CD4-positive, alpha-beta memory T cell (primary cell): ENCODE results near the gene NFKBIA. TPM values are rescaled to one million over a fixed set of nuclear protein-coding genes. Genes with fewer than 3 reads are reported as not detected.
"Not testable (repeated sequence)": the region's sequence is repeated elsewhere in the genome, so short reads cannot be mapped to it uniquely, and the experiment has no call there.

Experiments
- CTCF ChIA-PET: fragments of 350-600 bp; sonication (Branson Sonifier 250); formaldehyde crosslinking; loops from one replicate; lab custom pipeline; 2021; ENCODE audit warnings: inconsistent platforms; ENCODE audit not compliant: partially characterized antibody; lab: Charles Lee
- POLR2A ChIA-PET: fragments of 350-600 bp; sonication (Branson Sonifier 250); formaldehyde crosslinking; loops from one replicate; lab custom pipeline; 2021; ENCODE audit not compliant: partially characterized antibody; lab: Charles Lee
- DNase-seq, 5 donors: peaks; one replicate each; pipeline versions ENCODE4 v3.0.0 to v3.0.0-alpha.2; 2020 to 2022; ENCODE audit warnings: mixed read lengths in 1 of 5
- H3K27ac ChIP-seq: one replicate; pipeline ENCODE4 v1.7.0; 2013; ENCODE audit warnings: low read depth, low read length
- H3K27me3 ChIP-seq: 2 replicates; pipeline ENCODE4 v1.7.0; 2013; ENCODE audit warnings: mild to moderate bottlenecking, low read length, moderate library complexity; ENCODE audit not compliant: insufficient read depth
- H3K36me3 ChIP-seq: 2 replicates; pipeline ENCODE4 v1.7.0; 2013; ENCODE audit warnings: mild to moderate bottlenecking, low read length, moderate library complexity; ENCODE audit not compliant: insufficient read depth
- H3K4me1 ChIP-seq: 2 replicates; pipeline ENCODE4 v1.7.0; 2013; ENCODE audit warnings: mild to moderate bottlenecking, low read length, moderate library complexity; ENCODE audit not compliant: insufficient read depth
- H3K4me3 ChIP-seq, 2 donors: one replicate each; pipeline ENCODE4 v1.7.0; 2013; ENCODE audit warnings: low read length in 2 of 2, mild to moderate bottlenecking in 1 of 2
- H3K9me3 ChIP-seq, 2 donors: one replicate each; pipeline ENCODE4 v1.7.0; 2013; ENCODE audit warnings: low read length in 2 of 2, control low read depth in 1 of 2; ENCODE audit not compliant: control insufficient read depth in 1 of 2
- H3K27ac Mint-ChIP-seq, 7 donors: one replicate each; pipeline ENCODE4 v1.8.0; 2020 to 2021; ENCODE audit warnings: mixed read lengths in 7 of 7, mild to moderate bottlenecking in 6 of 7, inconsistent platforms in 3 of 7, moderate library complexity in 3 of 7
- H3K27me3 Mint-ChIP-seq, 2 donors: one replicate each; pipeline ENCODE4 v1.8.0; 2020 to 2021; ENCODE audit warnings: mixed read lengths in 2 of 2
- H3K36me3 Mint-ChIP-seq, 2 donors: one replicate each; pipeline ENCODE4 v1.8.0; 2020 to 2021; ENCODE audit warnings: mixed read lengths in 2 of 2, inconsistent platforms in 1 of 2, mild to moderate bottlenecking in 1 of 2
- H3K4me1 Mint-ChIP-seq, 4 donors: one replicate each; pipeline ENCODE4 v1.8.0; 2020 to 2021; ENCODE audit warnings: mixed read lengths in 4 of 4, mild to moderate bottlenecking in 1 of 4
- H3K4me3 Mint-ChIP-seq, 8 donors: one replicate each; pipeline ENCODE4 v1.8.0; 2020 to 2021; ENCODE audit warnings: mixed read lengths in 8 of 8, mild to moderate bottlenecking in 7 of 8, moderate library complexity in 6 of 8, inconsistent platforms in 3 of 8
- H3K9me3 Mint-ChIP-seq, 8 donors: one replicate each; pipeline ENCODE4 v1.8.0; 2020 to 2021; ENCODE audit warnings: mixed read lengths in 8 of 8, mild to moderate bottlenecking in 5 of 8, inconsistent platforms in 3 of 8, moderate library complexity in 1 of 8
- intact Hi-C: fragments of 100-400 bp; cut with micrococcal nuclease; formaldehyde crosslinking; loops from one replicate; pipeline ENCODE4 v1.15.1; 2023
- polyA plus RNA-seq, 2 donors: library from polyadenylated mRNA; unstranded; fragments of 300-500 nt; fragmentation: Illumina TruSeq; gene quantifications; one replicate each; pipeline ENCODE4 v1.2.3, GENCODE V29; 2021
- total RNA-seq, 2 experiments: library from RNA; stranded (reverse); gene quantifications; one replicate each; pipeline ENCODE4 v1.2.3, GENCODE V29; 2021

Gene NFKBIA
- total and polyA plus RNA-seq, 4 experiments from 2014 or later = 119 to 833 (median 227) TPM

GRCh38 chr14:35365130-35366055 is 39.2 kb downstream of the NFKBIA start:
- no peak overlapping the region for H3K4me3 ChIP-seq
- ChIA-PET POLR2A (interaction anchor here (0.8 to 0.9 kb wide), 2 partner anchors 9 to 38 kb away, joined by 3 read pairs; no protein-coding TSS in a partner anchor), CTCF (interaction anchor here (1.1 kb wide), 1 partner anchor 10 kb away, joined by 4 read pairs; no protein-coding TSS in a partner anchor)
- H3K36me3 ChIP-seq = no peaks in the 10 kb centered on the region
- H3K9me3 Mint-ChIP-seq = peaks cover 0 to under 1% (median 0%) of the 10 kb centered on the region in 8 donors
- no peaks in the 10 kb centered on the region for H3K9me3 ChIP-seq
- H3K4me3 Mint-ChIP-seq = peak overlapping the region in 1 of 8 donors; percentile 5
- intact Hi-C loops = loop anchor here (5.0 kb wide), 1 partner anchor 37 kb away; the partner anchor contains the start of gene NFKBIA
- no peaks in the 10 kb centered on the region for H3K4me1 ChIP-seq
- peak overlapping the region in 3 of 7 donors; percentile 17 to 80 (median 70) for H3K27ac Mint-ChIP-seq
- H3K4me1 Mint-ChIP-seq = peaks cover 0 to 2% (median 0%) of the 10 kb centered on the region in 4 donors
- no peak for DNase-seq
- no peaks in the 10 kb centered on the region for H3K27me3 Mint-ChIP-seq
- no peak overlapping the region for H3K27ac ChIP-seq
- no peaks in the 10 kb centered on the region for H3K27me3 ChIP-seq
- H3K36me3 Mint-ChIP-seq = no peaks in the 10 kb centered on the region

DNA sequence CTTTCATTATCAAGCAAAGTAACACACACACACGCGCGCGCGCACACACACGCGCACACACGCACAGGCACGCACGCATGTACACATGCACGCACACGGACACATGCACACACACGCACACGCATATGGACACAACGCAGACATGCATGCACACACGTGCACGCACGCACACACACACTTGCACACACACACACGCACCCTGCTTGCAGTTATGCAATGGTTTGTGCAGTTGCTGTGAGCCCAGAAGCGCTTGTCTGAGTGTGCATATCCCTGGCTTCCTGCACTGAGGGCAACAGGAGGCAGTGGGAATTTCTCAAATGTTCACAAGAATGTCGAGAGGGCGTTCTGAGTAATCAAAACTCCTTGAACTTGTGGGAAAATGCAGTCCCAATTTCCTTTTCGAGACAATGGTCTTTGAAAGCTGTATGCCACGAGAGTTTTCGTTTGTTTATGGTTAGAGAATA is 41.6 kb downstream of the NFKBIA start:
- Mint-ChIP-seq H3K4me1 (peaks cover 0 to 2% (median 0%) of the 10 kb centered on the region in 4 donors), H3K27ac (no peak overlapping the region), H3K27me3 (no peaks in the 10 kb centered on the region), H3K9me3 (no peaks in the 10 kb centered on the region), H3K36me3 (no peaks in the 10 kb centered on the region), H3K4me3 (no peak overlapping the region)
- ChIA-PET POLR2A (no interaction called here), CTCF (interaction anchor here (1.5 kb wide), 1 partner anchor 133 kb away, joined by 4 read pairs; no protein-coding TSS in a partner anchor)
- Histone ChIP-seq H3K36me3 (no peaks in the 10 kb centered on the region), H3K4me1 (no peaks in the 10 kb centered on the region), H3K27ac (no peak overlapping the region), H3K4me3 (no peak overlapping the region), H3K9me3 (no peaks in the 10 kb centered on the region), H3K27me3 (no peaks in the 10 kb centered on the region)
- DNase-seq = no peak
- intact Hi-C loops = no loop called here

GRCh38 chr14:35362450-35362849 is 42.1 kb downstream of the NFKBIA start:
- no peaks in the 10 kb centered on the region for H3K27me3 Mint-ChIP-seq
- H3K9me3 Mint-ChIP-seq = no peaks in the 10 kb centered on the region
- H3K36me3 Mint-ChIP-seq = no peaks in the 10 kb centered on the region
- H3K4me1 ChIP-seq = no peaks in the 10 kb centered on the region
- peaks cover 0 to 1% (median 0%) of the 10 kb centered on the region in 4 donors for H3K4me1 Mint-ChIP-seq
- POLR2A ChIA-PET = no interaction called here
- no peaks in the 10 kb centered on the region for H3K9me3 ChIP-seq
- H3K36me3 ChIP-seq = no peaks in the 10 kb centered on the region
- H3K27me3 ChIP-seq = no peaks in the 10 kb centered on the region
- intact Hi-C loops = no loop called here
- DNase-seq = no peak
- no peak overlapping the region for H3K27ac ChIP-seq
- H3K4me3 Mint-ChIP-seq = no peak overlapping the region
- CTCF ChIA-PET = no interaction called here
- peak overlapping the region in 1 of 7 donors; percentile 48 for H3K27ac Mint-ChIP-seq
- no peak overlapping the region for H3K4me3 ChIP-seq

DNA sequence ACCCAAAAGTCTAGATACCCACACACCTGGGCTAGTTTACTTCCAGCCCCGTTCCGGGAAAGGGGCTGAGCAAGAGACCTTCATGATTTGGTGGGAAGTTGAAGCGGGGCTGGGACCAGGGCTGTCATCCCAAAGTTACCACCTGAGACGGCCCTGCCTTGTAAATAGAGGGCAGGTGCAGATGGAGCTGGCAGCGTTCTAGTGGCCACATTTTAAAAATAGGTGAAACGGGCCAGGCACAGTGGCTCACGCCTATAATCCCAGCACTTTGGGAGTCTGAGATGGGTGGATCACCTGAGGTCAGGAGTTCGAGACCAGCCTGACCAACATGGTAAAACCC is 43.4 kb downstream of the NFKBIA start:
- no peaks in the 10 kb centered on the region for H3K9me3 ChIP-seq
- Mint-ChIP-seq H3K27me3 (no peaks in the 10 kb centered on the region), H3K9me3 (no peaks in the 10 kb centered on the region), H3K27ac (no peak overlapping the region), H3K4me3 (no peak overlapping the region), H3K4me1 (peaks cover 4 to 6% (median 5%) of the 10 kb centered on the region in 4 donors), H3K36me3 (no peaks in the 10 kb centered on the region)
- no peak overlapping the region for H3K4me3 ChIP-seq
- ChIA-PET CTCF (no interaction called here), POLR2A (no interaction called here)
- no peak for DNase-seq
- H3K36me3 ChIP-seq = no peaks in the 10 kb centered on the region
- no peak overlapping the region for H3K27ac ChIP-seq
- H3K4me1 ChIP-seq = peaks cover 5% of the 10 kb centered on the region
- no peaks in the 10 kb centered on the region for H3K27me3 ChIP-seq
- intact Hi-C loops = no loop called here

GRCh38 chr14:35359655-35360054 is 44.9 kb downstream of the NFKBIA start:
- H3K9me3 Mint-ChIP-seq, H3K4me3 ChIP-seq, DNase-seq, H3K4me1 ChIP-seq, H3K36me3 ChIP-seq, CTCF ChIA-PET, H3K9me3 ChIP-seq, H3K36me3 Mint-ChIP-seq, H3K27me3 Mint-ChIP-seq, H3K27me3 ChIP-seq, intact Hi-C loops, H3K27ac ChIP-seq, POLR2A ChIA-PET, H3K4me3 Mint-ChIP-seq: not testable (repeated sequence)
- peaks cover 7 to 11% (median 9%) of the 10 kb centered on the region in 4 donors for H3K4me1 Mint-ChIP-seq
- peak overlapping the region in 1 of 7 donors; percentile 43 for H3K27ac Mint-ChIP-seq

DNA sequence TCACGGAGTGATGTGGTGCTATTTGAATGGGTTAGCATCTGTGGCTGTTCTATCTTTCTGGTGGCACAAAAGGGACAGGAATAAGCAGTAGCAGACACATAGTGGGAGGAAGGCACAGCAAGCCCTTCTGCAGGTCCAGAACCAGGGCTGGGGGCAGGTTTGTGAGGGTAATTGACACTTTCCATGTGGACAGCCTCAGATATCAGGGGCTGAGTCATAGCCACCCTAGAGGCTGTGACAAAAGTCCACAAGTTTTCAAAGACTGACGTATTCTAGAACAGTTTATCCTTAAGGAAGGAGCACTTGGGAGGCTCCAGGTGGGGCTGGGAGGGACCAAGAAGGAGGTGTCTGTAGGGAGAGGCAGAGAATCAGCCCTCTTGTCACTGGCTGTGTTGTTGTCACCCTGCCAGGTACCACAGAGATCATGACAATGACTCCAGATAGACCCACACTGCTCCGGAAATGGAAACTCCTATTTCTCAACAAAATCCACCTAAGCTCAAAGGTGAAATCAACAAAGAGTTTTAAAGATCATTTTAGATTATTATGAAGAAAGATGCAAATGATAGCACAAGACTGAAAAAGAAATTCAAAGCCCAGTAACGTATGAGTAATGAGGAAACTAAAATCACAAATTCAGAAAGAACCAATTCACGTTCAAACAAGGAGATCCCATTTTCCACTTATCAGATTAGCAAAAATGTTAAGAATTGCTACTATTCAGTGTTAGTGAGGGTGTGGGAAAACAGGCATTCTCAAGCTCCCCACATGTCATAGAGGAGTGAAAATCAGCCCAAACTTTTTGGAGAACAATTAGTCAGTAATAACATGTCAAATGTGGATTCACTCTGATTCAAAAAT is 48.3 kb downstream of the NFKBIA start:
- no peak overlapping the region for H3K4me3 Mint-ChIP-seq
- H3K36me3 ChIP-seq = no peaks in the 10 kb centered on the region
- H3K27ac ChIP-seq = no peak overlapping the region
- H3K4me1 ChIP-seq = peaks cover 8% of the 10 kb centered on the region
- H3K36me3 Mint-ChIP-seq = no peaks in the 10 kb centered on the region
- H3K27me3 ChIP-seq = no peaks in the 10 kb centered on the region
- H3K9me3 Mint-ChIP-seq = no peaks in the 10 kb centered on the region
- intact Hi-C loops = no loop called here
- ChIA-PET POLR2A (interaction anchor here (0.7 to 1.8 kb wide), 2 partner anchors 48 to 64 kb away, joined by 3 to 4 read pairs; partner anchors contain the start of gene PSMA6), CTCF (no interaction called here)
- H3K27me3 Mint-ChIP-seq = no peaks in the 10 kb centered on the region
- H3K4me3 ChIP-seq = no peak overlapping the region
- peak overlapping the region in 4 of 7 donors; percentile 3 to 68 (median 33) for H3K27ac Mint-ChIP-seq
- H3K4me1 Mint-ChIP-seq = peaks cover 9 to 12% (median 10%) of the 10 kb centered on the region in 4 donors
- DNase-seq = no peak
- H3K9me3 ChIP-seq = no peaks in the 10 kb centered on the region

GRCh38 chr14:35355235-35355634 is 49.3 kb downstream of the NFKBIA start:
- peaks cover 9 to 12% (median 10%) of the 10 kb centered on the region in 4 donors for H3K4me1 Mint-ChIP-seq
- H3K27me3 Mint-ChIP-seq, H3K9me3 ChIP-seq, CTCF ChIA-PET, H3K9me3 Mint-ChIP-seq, H3K4me3 ChIP-seq, H3K4me3 Mint-ChIP-seq, H3K4me1 ChIP-seq, H3K36me3 Mint-ChIP-seq, DNase-seq, H3K27me3 ChIP-seq, intact Hi-C loops, POLR2A ChIA-PET, H3K36me3 ChIP-seq, H3K27ac ChIP-seq: not testable (repeated sequence)
- H3K27ac Mint-ChIP-seq = peak overlapping the region in 1 of 7 donors; percentile 37
